ACHN (cell line): ENCODE measurements around the gene NDFIP2.

Experiments used
- DNase-seq: peaks from one replicate; pipeline ENCODE4 v3.0.0-alpha.2; 2015
- in situ Hi-C: cut with HindIII; loops from 2 replicates; pipeline ENCODE4 v1.10.0; 2017; ENCODE audit warnings: low sequenced_read_pairs, low pct_ligation_motif_present, low pct_unique_long_range_greater_than_20kb

NDFIP2 gene

DNA sequence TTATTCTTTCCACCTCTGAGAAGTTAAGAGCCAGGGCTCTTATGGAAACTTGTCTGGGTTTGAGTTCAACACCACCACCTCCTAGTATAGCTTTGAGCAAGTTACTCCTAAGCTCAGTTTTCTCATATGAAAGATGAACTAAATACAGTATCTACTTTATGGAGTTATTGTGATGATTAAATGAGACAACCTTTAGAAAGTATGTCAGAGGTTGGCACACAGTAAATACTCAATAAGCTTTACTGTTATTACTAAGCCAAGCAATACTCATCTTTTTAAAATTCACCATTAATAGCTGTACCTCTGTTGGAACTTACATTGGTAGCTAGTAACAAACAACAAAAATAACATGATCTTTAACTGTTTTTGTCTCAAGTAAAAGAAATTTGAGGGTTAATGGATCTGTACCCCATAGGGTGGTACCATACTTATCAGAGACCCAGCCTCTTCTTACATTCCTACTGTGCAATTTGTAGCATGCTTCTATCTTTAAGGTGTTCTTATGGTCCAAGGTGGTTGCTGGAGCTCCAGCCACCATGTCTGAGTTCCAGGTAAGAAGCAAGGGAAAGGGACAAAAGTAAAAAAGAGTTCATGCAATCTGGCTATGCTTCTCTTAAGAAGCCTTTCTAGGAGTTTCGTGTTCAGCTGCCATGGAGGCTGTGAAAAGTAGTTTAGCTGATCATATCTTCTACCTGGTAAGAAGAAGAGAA, 24.1 kb upstream of the NDFIP2 start:
- DNase-seq = no peak
- in situ Hi-C loops = no loop called here

GRCh38 chr13:79457390-79457789, 23.6 kb upstream of the NDFIP2 start:
- in situ Hi-C loops = no loop called here
- no peak for DNase-seq

DNA sequence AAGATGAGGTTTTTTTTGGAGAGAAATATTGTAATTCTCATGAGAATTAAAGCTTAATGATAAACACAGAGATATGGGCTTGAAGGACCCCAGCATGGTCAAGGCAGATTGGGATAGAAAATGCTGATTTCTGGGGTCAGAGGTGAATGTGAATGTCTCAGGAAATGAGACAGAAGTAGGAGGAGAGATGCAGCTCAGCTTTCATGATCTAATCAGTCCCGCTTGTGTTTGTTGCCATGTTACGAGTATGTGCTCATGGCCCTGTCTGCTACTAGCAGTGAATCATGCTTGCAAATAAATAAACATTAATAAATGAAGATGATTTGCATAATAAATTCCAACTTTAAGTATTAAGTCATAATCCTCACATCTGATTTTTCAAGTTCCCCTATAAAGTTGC, 23.0 kb upstream of the NDFIP2 start:
- in situ Hi-C loops = no loop called here
- no peak for DNase-seq

GRCh38 chr13:79458436-79458835, 22.5 kb upstream of the NDFIP2 start:
- DNase-seq = no peak
- in situ Hi-C loops = no loop called here

GRCh38 chr13:79459906-79460305, 21.0 kb upstream of the NDFIP2 start:
- in situ Hi-C loops = no loop called here
- no peak for DNase-seq

- DNase-seq = no peak
- in situ Hi-C loops = no loop called here
Observed at GRCh38 chr13:79462895-79463294, 18.1 kb upstream of the NDFIP2 start.

GRCh38 chr13:79463604-79464003, 17.4 kb upstream of the NDFIP2 start:
- no peak for DNase-seq
- in situ Hi-C loops = no loop called here

- DNase-seq = no peak
- in situ Hi-C loops = no loop called here
Observed at GRCh38 chr13:79466872-79467271, 14.1 kb upstream of the NDFIP2 start.

DNA sequence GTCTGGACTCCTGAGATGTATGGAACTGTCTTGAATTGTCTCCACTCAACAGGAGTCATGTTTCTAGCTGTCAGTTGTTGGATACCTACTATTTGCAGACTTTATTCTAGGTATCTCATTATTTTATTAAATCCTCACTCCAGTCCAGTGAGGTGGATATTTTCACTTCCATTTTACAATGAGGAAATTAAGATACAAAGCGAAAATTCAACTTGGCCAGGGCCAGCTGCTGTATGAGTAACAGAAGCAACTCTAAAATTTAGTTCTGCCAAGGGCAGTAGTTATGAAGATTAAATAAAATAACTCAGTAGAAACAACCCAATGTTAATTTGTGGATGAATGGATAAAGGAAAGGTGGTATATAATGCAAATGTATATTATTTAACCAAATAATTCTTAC, 12.6 kb upstream of the NDFIP2 start:
- DNase-seq = no peak
- in situ Hi-C loops = no loop called here

- in situ Hi-C loops = no loop called here
- no peak for DNase-seq
Observed at GRCh38 chr13:79468819-79469218, 12.1 kb upstream of the NDFIP2 start.

GRCh38 chr13:79469608-79470007, 11.3 kb upstream of the NDFIP2 start:
- DNase-seq = no peak
- in situ Hi-C loops = no loop called here

- in situ Hi-C loops = no loop called here
- no peak for DNase-seq
Observed at GRCh38 chr13:79470666-79471065, 10.3 kb upstream of the NDFIP2 start.

DNA sequence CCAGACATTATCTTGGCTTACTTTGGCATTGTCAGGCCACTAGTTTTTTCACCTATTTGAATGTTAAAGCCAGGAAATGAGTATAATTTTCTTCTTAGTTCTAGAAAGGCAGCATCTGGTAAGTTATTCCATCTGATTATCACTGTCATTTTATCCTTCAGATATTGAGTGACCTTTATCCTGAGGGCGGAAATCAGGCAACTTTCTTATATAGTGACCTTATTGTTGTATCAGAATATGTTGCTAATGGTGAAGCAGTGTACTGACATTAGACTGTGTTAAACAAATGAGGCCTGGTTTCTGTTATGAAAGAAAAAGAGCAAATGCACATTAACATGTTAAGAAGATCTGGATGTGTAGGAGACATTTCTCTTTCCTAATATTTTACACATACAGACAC, 5.4 kb upstream of the NDFIP2 start:
- in situ Hi-C loops = no loop called here
- no peak for DNase-seq

GRCh38 chr13:79477968-79478367, 3.0 kb upstream of the NDFIP2 start:
- in situ Hi-C loops = no loop called here
- DNase-seq = no peak

DNA sequence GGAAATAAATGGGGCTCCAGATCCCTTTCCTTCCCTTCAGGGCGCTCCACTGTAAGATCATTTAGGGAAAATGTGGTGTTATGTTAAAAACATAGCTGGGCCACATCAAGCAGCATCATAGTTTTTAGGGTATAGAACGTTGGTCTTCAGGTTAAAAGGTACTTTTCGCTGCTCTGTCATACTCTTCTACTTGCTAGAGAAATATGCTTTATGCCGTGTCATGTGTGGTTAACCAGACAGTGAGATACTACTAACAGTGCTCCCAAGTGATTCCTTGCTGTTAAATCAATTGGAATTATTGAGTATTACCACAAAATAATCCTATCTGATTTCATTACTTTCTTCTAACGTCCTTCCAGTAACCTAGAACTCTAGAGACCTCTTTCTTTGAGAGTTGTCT, 1.1 kb upstream of the NDFIP2 start:
- no peak for DNase-seq
- in situ Hi-C loops = no loop called here

GRCh38 chr13:79481685-79482052, 714 bp downstream of the NDFIP2 start:
- peak; percentile 22 for DNase-seq
- in situ Hi-C loops = no loop called here

DNA sequence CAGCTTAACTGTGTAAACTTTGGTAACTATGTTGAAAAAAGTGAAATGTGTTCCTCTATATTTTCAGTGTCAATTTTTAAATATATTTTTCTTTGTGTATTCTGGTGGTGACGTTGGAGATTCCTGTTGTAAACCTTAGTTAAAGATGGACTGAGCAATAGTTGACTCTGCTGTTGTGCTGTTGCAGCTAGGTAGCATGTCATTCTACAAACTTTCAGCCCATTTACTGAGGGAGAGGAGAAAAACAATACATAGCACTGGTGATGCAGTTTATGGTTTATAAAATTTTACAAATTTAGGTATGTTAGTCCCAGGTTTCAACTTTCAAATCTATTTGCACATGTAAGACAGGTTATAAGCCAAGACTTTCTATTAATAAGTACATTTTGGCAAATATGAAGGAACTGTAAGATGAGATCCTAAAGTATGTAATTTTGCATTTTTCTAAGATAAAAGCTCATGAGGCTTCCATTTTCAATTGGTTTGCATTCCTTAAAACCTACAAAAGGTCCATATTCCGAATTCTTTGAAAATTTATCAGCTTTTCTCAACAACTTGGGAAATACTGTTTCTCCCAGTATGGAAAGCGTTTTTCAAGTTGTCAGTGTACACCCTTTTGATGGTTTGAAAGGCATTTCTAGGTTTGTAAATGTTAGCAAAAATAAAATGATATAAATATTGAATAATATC, 1.5 kb downstream of the NDFIP2 start:
- in situ Hi-C loops = no loop called here
- peak; percentile 32 for DNase-seq

GRCh38 chr13:79483086-79483706, 2.2 kb downstream of the NDFIP2 start:
- in situ Hi-C loops = no loop called here
- DNase-seq = peak; percentile 82

GRCh38 chr13:79485014-79485811, 4.3 kb downstream of the NDFIP2 start:
- peak; percentile 90 for DNase-seq
- in situ Hi-C loops = no loop called here
